Neural progenitor cell (in vitro differentiated cells): ENCODE results near the gene TCF7L1.

ENCODE experiments used
- EZH2phosphoT487 ChIP-seq: fragments of 200-600 bp; sonication (generic); IDR thresholded peaks from 2 replicates; pipeline ENCODE4 v1.6.1; 2017; ENCODE audit warnings: antibody characterized with exemption
- TF ChIP-seq, protein P1 (sequence below): fragments of 200-600 bp; sonication (generic); IDR thresholded peaks from 2 replicates; pipeline ENCODE4 v1.5.1; 2017; ENCODE audit warnings: antibody characterized with exemption, mild to moderate bottlenecking

DNA sequence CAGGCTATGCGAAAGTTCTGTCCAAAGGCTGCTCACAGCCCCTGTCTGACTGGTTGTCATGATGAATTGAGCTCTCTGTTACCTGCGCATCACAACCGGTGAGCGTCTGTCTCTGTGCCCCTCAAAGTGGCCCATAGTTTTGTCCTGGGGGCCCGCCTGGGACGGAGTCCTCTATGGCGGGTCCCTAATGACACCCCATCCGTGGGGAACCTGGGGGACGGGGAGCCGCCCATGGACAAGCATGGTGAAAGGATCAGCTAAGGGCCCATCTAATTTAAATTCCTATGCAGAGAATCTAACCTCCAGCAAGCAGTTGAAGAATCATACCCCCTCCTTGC lies 221.8 kb downstream of the TCF7L1 start:
- TF ChIP-seq, protein P1, sequence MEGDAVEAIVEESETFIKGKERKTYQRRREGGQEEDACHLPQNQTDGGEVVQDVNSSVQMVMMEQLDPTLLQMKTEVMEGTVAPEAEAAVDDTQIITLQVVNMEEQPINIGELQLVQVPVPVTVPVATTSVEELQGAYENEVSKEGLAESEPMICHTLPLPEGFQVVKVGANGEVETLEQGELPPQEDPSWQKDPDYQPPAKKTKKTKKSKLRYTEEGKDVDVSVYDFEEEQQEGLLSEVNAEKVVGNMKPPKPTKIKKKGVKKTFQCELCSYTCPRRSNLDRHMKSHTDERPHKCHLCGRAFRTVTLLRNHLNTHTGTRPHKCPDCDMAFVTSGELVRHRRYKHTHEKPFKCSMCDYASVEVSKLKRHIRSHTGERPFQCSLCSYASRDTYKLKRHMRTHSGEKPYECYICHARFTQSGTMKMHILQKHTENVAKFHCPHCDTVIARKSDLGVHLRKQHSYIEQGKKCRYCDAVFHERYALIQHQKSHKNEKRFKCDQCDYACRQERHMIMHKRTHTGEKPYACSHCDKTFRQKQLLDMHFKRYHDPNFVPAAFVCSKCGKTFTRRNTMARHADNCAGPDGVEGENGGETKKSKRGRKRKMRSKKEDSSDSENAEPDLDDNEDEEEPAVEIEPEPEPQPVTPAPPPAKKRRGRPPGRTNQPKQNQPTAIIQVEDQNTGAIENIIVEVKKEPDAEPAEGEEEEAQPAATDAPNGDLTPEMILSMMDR: no peak
- no peak for TF ChIP-seq EZH2phosphoT487
